ENCODE results near the gene SNAPC2. TPM values are rescaled to one million over a fixed set of nuclear protein-coding genes. Genes with fewer than 3 reads are reported as not detected.

SNAPC2 gene
- total and polyA plus RNA-seq, 2 donors (not counting 1 experiment from before 2014, with no cell fraction given) = 19.9 to 21.7 TPM

GRCh38 chr19:7933411-7933810, 13.3 kb downstream of the SNAPC2 start:
- Histone ChIP-seq H3K4me2 (replicated peaks; ENCODE audit: low read depth, low read length, poor library complexity, severe bottlenecking) (no peak overlapping the region), H3K36me3 (replicated peaks in 1 of 2; ENCODE audit: control extremely low read depth in 1 of 2, control insufficient read depth in 1 of 2, extremely low read depth in 1 of 2, insufficient read depth in 2 of 2, low read length in 1 of 2) (peaks cover 2 to 63% of the 10 kb centered on the region in 2 experiments), H3K79me2 (ENCODE audit: control insufficient read depth, insufficient read depth, low read length) (peaks cover 7% of the 10 kb centered on the region), H3K9ac (ENCODE audit: low read length) (no peak overlapping the region), H3K27me3 (replicated peaks in 1 of 4; ENCODE audit: control extremely low read depth in 1 of 4, control insufficient read depth in 3 of 4, insufficient read depth in 4 of 4, low read length in 3 of 4) (no peaks in the 10 kb centered on the region), H3K4me1 (ENCODE audit: control insufficient read depth in 2 of 2, insufficient read depth in 2 of 2, low read length in 2 of 2) (no peaks in the 10 kb centered on the region), H3K9me3 (ENCODE audit: control extremely low read depth in 1 of 3, control insufficient read depth in 2 of 3, insufficient read depth in 1 of 3, low read length in 2 of 3) (no peaks in the 10 kb centered on the region), H2AFZ (ENCODE audit: insufficient read depth, low read depth, low read length, poor library complexity, severe bottlenecking) (no peak overlapping the region), H4K20me1 (ENCODE audit: control insufficient read depth, insufficient read depth, low read length, poor library complexity, severe bottlenecking) (peaks cover 22% of the 10 kb centered on the region), H3K4me3 (ENCODE audit: control extremely low read depth in 1 of 5, extremely low read depth in 1 of 5, insufficient read depth in 1 of 5, low read depth in 2 of 5, low read length in 4 of 5) (no peak overlapping the region), H3K27ac (ENCODE audit: low read length in 2 of 2) (no peak overlapping the region)
- no peaks in the 10 kb centered on the region for H3K9me3 Mint-ChIP-seq (ENCODE audit: insufficient read depth)
- no peaks in the 10 kb centered on the region for H3K4me1 Mint-ChIP-seq
- TF ChIP-seq CTCF (IDR thresholded peaks at IDR 0.05) (peak; percentile 24), EZH2 (IDR thresholded peaks at IDR 0.05; ENCODE audit: borderline replicate concordance, insufficient read depth, low read depth, low read length, poor library complexity, severe bottlenecking) (no peak)
- intact Hi-C loops (cut with micrococcal nuclease) = no loop called here
- H3K27ac Mint-ChIP-seq = no peak overlapping the region
- ChIA-PET POLR2A (no interaction called here), CTCF (no interaction called here)
- H3K27me3 Mint-ChIP-seq = no peaks in the 10 kb centered on the region
- ATAC-seq (ENCODE audit: low read depth) = no peak
- H3K4me3 Mint-ChIP-seq = no peak overlapping the region
- WGBS (ENCODE audit: insufficient coverage) = 89% methylated on average over 12 of the region's 14 CpGs
- DNase-seq = peak; percentile 26

- ATAC-seq (ENCODE audit: low read depth) (no peak), DNase-seq (no peak)
- peaks cover 2% of the 10 kb centered on the region for H3K4me1 Mint-ChIP-seq
- Histone ChIP-seq H2AFZ (ENCODE audit: insufficient read depth, low read depth, low read length, poor library complexity, severe bottlenecking) (no peak overlapping the region), H3K4me2 (replicated peaks; ENCODE audit: low read depth, low read length, poor library complexity, severe bottlenecking) (no peak overlapping the region), H3K27ac (ENCODE audit: low read length in 2 of 2) (no peak overlapping the region), H3K4me1 (ENCODE audit: control insufficient read depth in 2 of 2, insufficient read depth in 2 of 2, low read length in 2 of 2) (no peaks in the 10 kb centered on the region), H3K4me3 (ENCODE audit: control extremely low read depth in 1 of 5, extremely low read depth in 1 of 5, insufficient read depth in 1 of 5, low read depth in 2 of 5, low read length in 4 of 5) (no peak overlapping the region), H3K27me3 (replicated peaks in 1 of 4; ENCODE audit: control extremely low read depth in 1 of 4, control insufficient read depth in 3 of 4, insufficient read depth in 4 of 4, low read length in 3 of 4) (no peaks in the 10 kb centered on the region), H3K9ac (ENCODE audit: low read length) (no peak overlapping the region), H3K9me3 (ENCODE audit: control extremely low read depth in 1 of 3, control insufficient read depth in 2 of 3, insufficient read depth in 1 of 3, low read length in 2 of 3) (no peaks in the 10 kb centered on the region), H4K20me1 (ENCODE audit: control insufficient read depth, insufficient read depth, low read length, poor library complexity, severe bottlenecking) (peaks cover 22% of the 10 kb centered on the region), H3K36me3 (replicated peaks in 1 of 2; ENCODE audit: control extremely low read depth in 1 of 2, control insufficient read depth in 1 of 2, extremely low read depth in 1 of 2, insufficient read depth in 2 of 2, low read length in 1 of 2) (peaks cover 2 to 69% of the 10 kb centered on the region in 2 experiments), H3K79me2 (ENCODE audit: control insufficient read depth, insufficient read depth, low read length) (peaks cover 7% of the 10 kb centered on the region)
- WGBS (ENCODE audit: insufficient coverage) = 95% methylated on average over 54 of the region's 55 CpGs
- no peak overlapping the region for H3K27ac Mint-ChIP-seq
- no peak overlapping the region for H3K4me3 Mint-ChIP-seq
- POLR2A ChIA-PET = no interaction called here
- TF ChIP-seq CTCF (IDR thresholded peaks at IDR 0.05) (no peak), EZH2 (IDR thresholded peaks at IDR 0.05; ENCODE audit: borderline replicate concordance, insufficient read depth, low read depth, low read length, poor library complexity, severe bottlenecking) (no peak)
- intact Hi-C loops (cut with micrococcal nuclease) = no loop called here
- no peaks in the 10 kb centered on the region for H3K27me3 Mint-ChIP-seq
- H3K9me3 Mint-ChIP-seq (ENCODE audit: insufficient read depth) = no peaks in the 10 kb centered on the region
- CTCF ChIA-PET = interaction anchor here (1.8 kb wide), 1 partner anchor 10 kb away, joined by 9 read pairs; the partner anchor contains the start of gene TIMM44
These were observed 13.9 kb downstream of the SNAPC2 start for GRCh38 chr19:7933828-7934725.
